Fibroblast of skin of right quadriceps (primary cell): ENCODE results near the gene HARS1.
A peak's percentile ranks its signal among the peaks of the same experiment; 100 is the strongest.
"Not testable (repeated sequence)": the region's sequence is repeated elsewhere in the genome, so short reads cannot be mapped to it uniquely, and the experiment has no call there.

Source experiments
- DNase-seq: peaks from one replicate; pipeline ENCODE4 v3.0.0-alpha.2; 2013

Gene HARS1

GRCh38 chr5:140632366-140633020 lies 58.7 kb downstream of the HARS1 start:
- DNase-seq: peak; percentile 14

GRCh38 chr5:140631831-140632365 lies 59.3 kb downstream of the HARS1 start:
- DNase-seq: no peak

- DNase-seq: no peak
Observed at GRCh38 chr5:140631036-140631417, 60.1 kb downstream of the HARS1 start.

GRCh38 chr5:140630292-140631035 lies 60.7 kb downstream of the HARS1 start:
- DNase-seq: peak; percentile 56

DNA sequence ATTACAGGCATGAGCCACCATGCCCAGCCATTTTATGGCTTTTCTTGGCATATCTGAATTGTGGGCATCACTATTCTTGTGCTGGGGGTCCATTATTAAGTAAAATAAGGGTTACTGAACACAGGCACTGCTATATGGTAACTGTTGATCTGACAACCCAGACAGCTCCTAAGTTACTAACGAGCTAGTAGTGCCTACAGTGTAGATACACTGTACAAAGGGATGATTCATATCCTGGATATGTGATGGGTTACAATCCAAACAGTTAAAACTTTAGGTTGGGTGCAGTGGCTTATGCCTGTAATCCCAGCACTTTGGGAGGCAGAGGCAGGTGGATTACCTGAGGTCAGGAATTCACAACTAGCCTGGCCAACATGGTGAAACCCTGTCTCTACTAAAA lies 62.5 kb downstream of the HARS1 start:
- no peak for DNase-seq

GRCh38 chr5:140627972-140628371 lies 63.2 kb downstream of the HARS1 start:
- no peak for DNase-seq

DNA sequence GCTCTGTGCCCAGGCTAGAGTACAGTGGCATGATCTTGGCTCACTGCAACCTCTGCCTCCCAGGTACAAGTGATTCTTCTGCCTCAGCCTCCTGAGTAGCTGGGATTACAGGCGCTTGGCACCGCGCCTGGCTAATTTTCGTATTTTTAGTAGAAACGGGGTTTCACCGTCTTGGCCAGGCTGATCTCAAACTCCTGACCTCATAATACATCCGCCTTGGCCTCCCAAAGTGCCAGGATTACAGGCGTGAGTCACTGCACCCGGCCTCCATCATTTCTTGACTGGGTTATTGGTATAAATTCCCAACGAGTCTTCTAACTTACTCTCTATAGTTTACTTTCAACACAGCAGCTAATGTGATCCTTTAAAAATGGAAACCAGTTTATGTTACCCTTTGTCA lies 66.3 kb downstream of the HARS1 start:
- not testable (repeated sequence) for DNase-seq
